B cell (primary cell): Measurements from ENCODE around the gene RAB8A. TPM values are rescaled to one million over a fixed set of nuclear protein-coding genes. Genes with fewer than 3 reads are reported as not detected.

ENCODE experiments used
- ATAC-seq: fragments of 200-7000 bp; cut with Tn5 transposase; one replicate; pipeline ENCODE4 v1.10.0; 2021; ENCODE audit warnings: low read depth, mild to moderate bottlenecking, moderate number of reproducible peaks, moderate library complexity
- CTCF ChIA-PET: fragments of 350-600 bp; sonication (Branson Sonifier 250); formaldehyde crosslinking; loops from one replicate; lab custom pipeline; 2021; ENCODE audit warnings: antibody characterized with exemption, inconsistent platforms; lab: Charles Lee
- POLR2A ChIA-PET: fragments of 350-600 bp; sonication (Branson Sonifier 250); formaldehyde crosslinking; loops from one replicate; lab custom pipeline; 2021; ENCODE audit warnings: antibody characterized with exemption; lab: Charles Lee
- DNase-seq: peaks from one replicate; pipeline ENCODE4 v3.0.0; 2013
- H2AFZ ChIP-seq: 2 replicates; pipeline ENCODE4 v1.6.1; 2012; ENCODE audit warnings: mild to moderate bottlenecking, low read depth, low read length; ENCODE audit not compliant: insufficient read depth, poor library complexity, severe bottlenecking
- H3K27ac ChIP-seq, 2 donors: 1 replicate in 1 of 2; 2 replicates in 1 of 2; pipeline ENCODE4 v1.5.1; 2012 to 2013; ENCODE audit warnings: low read length in 2 of 2, mild to moderate bottlenecking in 2 of 2, moderate library complexity in 1 of 2
- H3K27me3 ChIP-seq, 4 experiments: fragments of 200-600 bp in 1 of 4; sonication (generic) in 1 of 4; replicated peaks in 1 of 4; 1 replicate in 2 of 4; 2 replicates in 2 of 4; pipeline versions ENCODE4 v1.6.1 to v1.7.0; 2013 to 2016; ENCODE audit warnings: low read length in 3 of 4, mild to moderate bottlenecking in 2 of 4, mixed read lengths in 1 of 4, moderate library complexity in 1 of 4; ENCODE audit not compliant: insufficient read depth in 4 of 4, control insufficient read depth in 3 of 4; ENCODE audit errors: control extremely low read depth in 1 of 4
- H3K36me3 ChIP-seq, 2 experiments: replicated peaks in 1 of 2; 1 replicate in 1 of 2; 2 replicates in 1 of 2; pipeline versions ENCODE4 v1.6.1 to v1.7.1; 2013; ENCODE audit warnings: low read length in 1 of 2; ENCODE audit not compliant: insufficient read depth in 2 of 2, control insufficient read depth in 1 of 2; ENCODE audit errors: control extremely low read depth in 1 of 2, extremely low read depth in 1 of 2
- H3K4me1 ChIP-seq, 2 donors: fragments of 200-600 bp in 1 of 2; sonication (generic) in 1 of 2; 1 replicate in 1 of 2; 2 replicates in 1 of 2; pipeline versions ENCODE4 v1.5.1 to v1.6.1; 2013 to 2017; ENCODE audit warnings: low read length in 2 of 2; ENCODE audit not compliant: control insufficient read depth in 2 of 2, insufficient read depth in 2 of 2
- H3K4me2 ChIP-seq: replicated peaks from 2 replicates; pipeline ENCODE3; 2012; ENCODE audit warnings: mild to moderate bottlenecking, low read depth, low read length; ENCODE audit not compliant: poor library complexity, severe bottlenecking
- H3K4me3 ChIP-seq, 5 experiments: fragments of 200-600 bp in 1 of 5; sonication (generic) in 1 of 5; 1 replicate in 3 of 5; 2 replicates in 2 of 5; pipeline versions ENCODE4 v1.5.1 to v1.7.0; 2011 to 2016; ENCODE audit warnings: low read length in 4 of 5, mild to moderate bottlenecking in 4 of 5, low read depth in 2 of 5, control low read depth in 1 of 5, moderate library complexity in 1 of 5; ENCODE audit not compliant: insufficient read depth in 1 of 5; ENCODE audit errors: control extremely low read depth in 1 of 5, extremely low read depth in 1 of 5
- H3K79me2 ChIP-seq: fragments of 200-600 bp; sonication (generic); one replicate; pipeline ENCODE4 v1.6.0; 2016; ENCODE audit warnings: low read length; ENCODE audit not compliant: control insufficient read depth, insufficient read depth
- H3K9ac ChIP-seq: fragments of 200-600 bp; sonication (generic); 2 replicates; pipeline ENCODE4 v1.6.1; 2017; ENCODE audit warnings: mild to moderate bottlenecking, low read length, moderate library complexity
- H3K9me3 ChIP-seq, 3 donors: one replicate each; pipeline versions ENCODE4 v1.6.1 to v1.7.1; 2013; ENCODE audit warnings: low read length in 2 of 3; ENCODE audit not compliant: control insufficient read depth in 2 of 3, insufficient read depth in 1 of 3; ENCODE audit errors: control extremely low read depth in 1 of 3
- H4K20me1 ChIP-seq: 2 replicates; pipeline ENCODE4 v1.6.0; 2012; ENCODE audit warnings: mild to moderate bottlenecking, low read length; ENCODE audit not compliant: insufficient read depth, control insufficient read depth, poor library complexity, severe bottlenecking
- H3K27ac Mint-ChIP-seq: one replicate; pipeline ENCODE4 v1.8.0; 2021; ENCODE audit warnings: mixed read lengths
- H3K27me3 Mint-ChIP-seq: one replicate; pipeline ENCODE4 v1.8.0; 2021; ENCODE audit warnings: mixed read lengths
- H3K4me1 Mint-ChIP-seq: one replicate; pipeline ENCODE4 v1.8.0; 2021; ENCODE audit warnings: mixed read lengths
- H3K4me3 Mint-ChIP-seq: one replicate; pipeline ENCODE4 v1.8.0; 2021; ENCODE audit warnings: mixed read lengths
- H3K9me3 Mint-ChIP-seq: one replicate; pipeline ENCODE4 v1.8.0; 2022; ENCODE audit warnings: mixed read lengths; ENCODE audit not compliant: insufficient read depth
- EZH2 ChIP-seq: IDR thresholded peaks from 2 replicates; pipeline ENCODE4 v1.6.1; 2012; ENCODE audit warnings: borderline replicate concordance, low read depth, mild to moderate bottlenecking, moderate library complexity, low read length; ENCODE audit not compliant: insufficient read depth, poor library complexity, severe bottlenecking
- WGBS: methylation state at CpG from one replicate; pipeline ENCODE4 v1.1.5; 2013; ENCODE audit warnings: missing lambda C conversion rate; ENCODE audit not compliant: insufficient coverage; 5-methylcytosine and 5-hydroxymethylcytosine counted together
- intact Hi-C: fragments of 100-400 bp; cut with micrococcal nuclease; formaldehyde crosslinking; loops from one replicate; pipeline ENCODE4 v1.10.0; 2022
- polyA plus RNA-seq: library from polyadenylated mRNA; depleted of rRNA; stranded (reverse); fragments of >200 nt; gene quantifications from 2 replicates; pipeline ENCODE4 v1.2.3, GENCODE V29; 2012
- total RNA-seq, 2 donors: library from RNA; stranded (reverse); fragments of 120-200 nt in 1 of 2; gene quantifications; 1 replicate in 1 of 2; 2 replicates in 1 of 2; pipeline versions ENCODE4 v1.2.3 to v1.2.4, GENCODE V29; 2013 to 2022
- TF ChIP-seq, protein P1 (sequence below): fragments of 200-600 bp; IDR thresholded peaks from one replicate; pipeline ENCODE4 v1.8.0; 2022; ENCODE audit warnings: antibody characterized with exemption, mild to moderate bottlenecking

The RAB8A gene
- total and polyA plus RNA-seq, 2 donors (not counting 1 experiment from before 2014, with no cell fraction given), result 65.5 to 117 TPM

DNA sequence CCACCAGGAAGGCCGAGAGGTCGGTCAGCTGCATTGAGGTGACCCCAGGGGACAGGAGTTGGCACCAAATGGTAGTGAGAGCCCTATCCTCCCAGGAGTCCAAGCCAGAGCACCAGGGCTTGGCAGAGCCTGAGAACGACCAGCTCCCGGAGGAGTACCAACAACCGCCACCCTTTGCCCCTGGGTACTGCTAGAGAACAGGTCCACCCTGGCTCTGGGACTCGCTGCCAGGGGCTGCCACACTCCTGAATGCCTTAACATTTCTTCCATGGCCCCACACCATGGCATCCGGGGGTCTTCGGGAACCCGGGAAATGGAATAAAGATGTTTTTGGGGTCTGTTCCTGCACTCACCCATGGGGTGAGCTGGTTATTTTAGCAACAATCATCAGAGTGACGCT is 45.9 kb downstream of the RAB8A start:
- Histone ChIP-seq H3K4me2 (no peak overlapping the region), H3K9ac (no peak overlapping the region), H3K79me2 (peaks cover 5% of the 10 kb centered on the region), H3K36me3 (peaks cover 0 to 54% of the 10 kb centered on the region in 2 experiments), H3K27ac (no peak overlapping the region), H4K20me1 (peaks cover 45% of the 10 kb centered on the region), H3K4me1 (peaks cover 20 to 35% of the 10 kb centered on the region in 2 donors), H3K4me3 (no peak overlapping the region), H3K9me3 (peaks cover 0 to 6% (median 0%) of the 10 kb centered on the region in 3 donors), H3K27me3 (no peaks in the 10 kb centered on the region), H2AFZ (no peak overlapping the region)
- DNase-seq (no peak), ATAC-seq (no peak)
- intact Hi-C loops, result no loop called here
- H3K27ac Mint-ChIP-seq, result peak overlapping the region; percentile 76
- 98% methylated on average over 6 of the region's 10 CpGs for WGBS
- ChIA-PET POLR2A (interaction anchor here (0.6 to 1.7 kb wide), 4 partner anchors 8 to 17 kb away, joined by 3 to 9 read pairs (median 4); no protein-coding TSS in a partner anchor), CTCF (interaction anchor here (0.7 to 1.9 kb wide), 2 partner anchors 21 to 39 kb away, joined by 3 to 5 read pairs; no protein-coding TSS in a partner anchor)
- H3K27me3 Mint-ChIP-seq, result no peaks in the 10 kb centered on the region
- H3K4me3 Mint-ChIP-seq, result no peak overlapping the region
- TF ChIP-seq EZH2, result no peak
- TF ChIP-seq, protein P1, sequence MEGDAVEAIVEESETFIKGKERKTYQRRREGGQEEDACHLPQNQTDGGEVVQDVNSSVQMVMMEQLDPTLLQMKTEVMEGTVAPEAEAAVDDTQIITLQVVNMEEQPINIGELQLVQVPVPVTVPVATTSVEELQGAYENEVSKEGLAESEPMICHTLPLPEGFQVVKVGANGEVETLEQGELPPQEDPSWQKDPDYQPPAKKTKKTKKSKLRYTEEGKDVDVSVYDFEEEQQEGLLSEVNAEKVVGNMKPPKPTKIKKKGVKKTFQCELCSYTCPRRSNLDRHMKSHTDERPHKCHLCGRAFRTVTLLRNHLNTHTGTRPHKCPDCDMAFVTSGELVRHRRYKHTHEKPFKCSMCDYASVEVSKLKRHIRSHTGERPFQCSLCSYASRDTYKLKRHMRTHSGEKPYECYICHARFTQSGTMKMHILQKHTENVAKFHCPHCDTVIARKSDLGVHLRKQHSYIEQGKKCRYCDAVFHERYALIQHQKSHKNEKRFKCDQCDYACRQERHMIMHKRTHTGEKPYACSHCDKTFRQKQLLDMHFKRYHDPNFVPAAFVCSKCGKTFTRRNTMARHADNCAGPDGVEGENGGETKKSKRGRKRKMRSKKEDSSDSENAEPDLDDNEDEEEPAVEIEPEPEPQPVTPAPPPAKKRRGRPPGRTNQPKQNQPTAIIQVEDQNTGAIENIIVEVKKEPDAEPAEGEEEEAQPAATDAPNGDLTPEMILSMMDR, result no peak
- H3K4me1 Mint-ChIP-seq, result peaks cover 35% of the 10 kb centered on the region
- no peaks in the 10 kb centered on the region for H3K9me3 Mint-ChIP-seq

- Histone ChIP-seq H3K36me3 (peaks cover 0 to 33% of the 10 kb centered on the region in 2 experiments), H3K27me3 (no peaks in the 10 kb centered on the region), H3K4me2 (no peak overlapping the region), H3K4me3 (no peak overlapping the region), H4K20me1 (peaks cover 25% of the 10 kb centered on the region), H3K9ac (no peak overlapping the region), H3K9me3 (no peaks in the 10 kb centered on the region), H2AFZ (no peak overlapping the region), H3K4me1 (peaks cover 14% of the 10 kb centered on the region in 2 donors), H3K79me2 (no peaks in the 10 kb centered on the region), H3K27ac (no peak overlapping the region)
- ChIA-PET CTCF (no interaction called here), POLR2A (interaction anchor here (0.5 to 1.7 kb wide), 6 partner anchors 10 to 42 kb away, joined by 3 to 14 read pairs (median 6); partner anchors contain the start of gene HSH2D)
- intact Hi-C loops, result no loop called here
- H3K27ac Mint-ChIP-seq, result no peak overlapping the region
- peaks cover 18% of the 10 kb centered on the region for H3K4me1 Mint-ChIP-seq
- no peaks in the 10 kb centered on the region for H3K27me3 Mint-ChIP-seq
- H3K4me3 Mint-ChIP-seq, result no peak overlapping the region
- ATAC-seq (no peak), DNase-seq (no peak)
- 100% methylated on average over 2 of the region's 5 CpGs for WGBS
- H3K9me3 Mint-ChIP-seq, result no peaks in the 10 kb centered on the region
- TF ChIP-seq, protein P1, result no peak
- no peak for TF ChIP-seq EZH2
These were observed 48.0 kb downstream of the RAB8A start for GRCh38 chr19:16159655-16160054.
